Stimulated activated CD8-positive, alpha-beta memory T cell treated with anti-CD3 and anti-CD28 coated beads, Interleukin-15, amount 100 ng/mL, for 1 hour (primary cell): ENCODE results near the gene RAP1GAP.

Source experiments
- DNase-seq: peaks from one replicate; pipeline ENCODE4 v3.0.0-alpha.2; 2020; ENCODE audit warnings: low read depth

RAP1GAP gene

GRCh38 chr1:21662426-21663247, 6.5 kb downstream of the RAP1GAP start:
- no peak for DNase-seq

- no peak for DNase-seq
Measured at GRCh38 chr1:21661886-21662285, 7.3 kb downstream of the RAP1GAP start.

GRCh38 chr1:21659924-21660326, 9.2 kb downstream of the RAP1GAP start:
- DNase-seq: no peak

GRCh38 chr1:21659099-21659923, 9.8 kb downstream of the RAP1GAP start:
- peak; percentile 49 for DNase-seq

GRCh38 chr1:21657456-21658190, 11.5 kb downstream of the RAP1GAP start:
- no peak for DNase-seq

- no peak for DNase-seq
Measured at GRCh38 chr1:21655748-21656147, 13.4 kb downstream of the RAP1GAP start.

- no peak for DNase-seq
Measured at GRCh38 chr1:21655259-21655658, 13.9 kb downstream of the RAP1GAP start.

- DNase-seq: no peak
Measured at GRCh38 chr1:21654209-21654608, 14.9 kb downstream of the RAP1GAP start.

GRCh38 chr1:21653744-21654100, 15.4 kb downstream of the RAP1GAP start:
- DNase-seq: no peak

- no peak for DNase-seq
Measured at GRCh38 chr1:21652937-21653743, 16.0 kb downstream of the RAP1GAP start.

- no peak for DNase-seq
Measured at GRCh38 chr1:21652101-21652936, 16.8 kb downstream of the RAP1GAP start.

- no peak for DNase-seq
Measured at GRCh38 chr1:21651214-21652042, 17.7 kb downstream of the RAP1GAP start.

GRCh38 chr1:21650400-21650799, 18.8 kb downstream of the RAP1GAP start:
- DNase-seq: no peak

- no peak for DNase-seq
Measured at GRCh38 chr1:21649315-21649714, 19.8 kb downstream of the RAP1GAP start.

GRCh38 chr1:21648791-21649190, 20.4 kb downstream of the RAP1GAP start:
- DNase-seq: no peak

GRCh38 chr1:21648352-21648730, 20.8 kb downstream of the RAP1GAP start:
- no peak for DNase-seq

- DNase-seq: no peak
Measured at GRCh38 chr1:21647431-21648351, 21.5 kb downstream of the RAP1GAP start.

GRCh38 chr1:21645550-21645949, 23.6 kb downstream of the RAP1GAP start:
- DNase-seq: no peak

- DNase-seq: no peak
Measured at GRCh38 chr1:21644906-21645305, 24.3 kb downstream of the RAP1GAP start.
